Activated naive CD8-positive, alpha-beta T cell treated with anti-CD3 and anti-CD28 coated beads for 36 hours (primary cell): ENCODE data around the gene ATG4B. TPM values are rescaled to one million over a fixed set of nuclear protein-coding genes. Genes with fewer than 3 reads are reported as not detected.
A peak's percentile ranks its signal among the peaks of the same experiment; 100 is the strongest.

Experiments used
- DNase-seq: peaks from one replicate; pipeline ENCODE4 v3.0.0; 2021
- H3K27ac Mint-ChIP-seq: one replicate; pipeline ENCODE4 v1.8.0; 2022; ENCODE audit warnings: mild to moderate bottlenecking, moderate library complexity, mixed read lengths
- H3K27me3 Mint-ChIP-seq: one replicate; pipeline ENCODE4 v1.8.0; 2022; ENCODE audit warnings: mild to moderate bottlenecking, mixed read lengths
- H3K36me3 Mint-ChIP-seq: one replicate; pipeline ENCODE4 v1.8.0; 2021; ENCODE audit warnings: mild to moderate bottlenecking, mixed read lengths
- H3K4me1 Mint-ChIP-seq: one replicate; pipeline ENCODE4 v1.8.0; 2021; ENCODE audit warnings: mixed read lengths
- H3K4me3 Mint-ChIP-seq: one replicate; pipeline ENCODE4 v1.8.0; 2022; ENCODE audit warnings: mild to moderate bottlenecking, moderate library complexity, mixed read lengths
- H3K9me3 Mint-ChIP-seq: one replicate; pipeline ENCODE4 v1.8.0; 2022; ENCODE audit warnings: mixed read lengths
- total RNA-seq, 2 experiments: library from RNA; stranded (reverse); gene quantifications; one replicate each; pipeline ENCODE4 v1.2.3, GENCODE V29; 2021

Gene ATG4B
- total RNA-seq, 2 experiments from 2014 or later = 72.5 to 73.8 TPM

- Mint-ChIP-seq H3K4me1 (peaks cover 31% of the 10 kb centered on the region), H3K27ac (peak overlapping the region; percentile 83), H3K4me3 (no peak overlapping the region), H3K36me3 (peaks cover 41% of the 10 kb centered on the region), H3K27me3 (no peaks in the 10 kb centered on the region), H3K9me3 (peaks cover 8% of the 10 kb centered on the region)
- DNase-seq = no peak
Observed at GRCh38 chr2:241619597-241620418, 17.7 kb upstream of the ATG4B start.

GRCh38 chr2:241620419-241620769, 17.1 kb upstream of the ATG4B start:
- H3K36me3 Mint-ChIP-seq = peaks cover 41% of the 10 kb centered on the region
- peaks cover 31% of the 10 kb centered on the region for H3K4me1 Mint-ChIP-seq
- DNase-seq = peak; percentile 59
- no peak overlapping the region for H3K4me3 Mint-ChIP-seq
- peaks cover 8% of the 10 kb centered on the region for H3K9me3 Mint-ChIP-seq
- H3K27me3 Mint-ChIP-seq = no peaks in the 10 kb centered on the region
- H3K27ac Mint-ChIP-seq = peak overlapping the region; percentile 83

DNA sequence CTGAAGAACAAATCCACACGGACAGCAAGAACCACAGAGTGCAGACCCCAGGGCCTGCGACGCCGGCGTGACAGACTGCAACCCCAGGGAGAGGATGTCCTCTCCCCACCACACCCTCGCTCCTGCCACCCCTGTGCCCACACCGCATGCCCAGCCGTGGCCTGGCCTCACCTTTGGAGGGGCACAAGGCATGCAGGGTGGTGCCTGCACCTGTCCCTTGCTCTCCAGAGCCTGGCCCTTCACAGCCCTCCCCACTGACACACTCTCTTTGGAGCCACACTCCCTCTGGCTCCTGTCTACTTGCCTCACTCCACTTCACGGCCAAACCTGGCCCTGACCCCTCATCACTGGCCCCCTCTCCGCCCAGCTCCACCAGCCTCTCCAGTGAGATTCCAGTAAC, 9.8 kb upstream of the ATG4B start:
- no peak overlapping the region for H3K4me3 Mint-ChIP-seq
- no peak for DNase-seq
- H3K36me3 Mint-ChIP-seq = peaks cover 14% of the 10 kb centered on the region
- no peaks in the 10 kb centered on the region for H3K9me3 Mint-ChIP-seq
- H3K27ac Mint-ChIP-seq = no peak overlapping the region
- no peaks in the 10 kb centered on the region for H3K27me3 Mint-ChIP-seq
- peaks cover 9% of the 10 kb centered on the region for H3K4me1 Mint-ChIP-seq

DNA sequence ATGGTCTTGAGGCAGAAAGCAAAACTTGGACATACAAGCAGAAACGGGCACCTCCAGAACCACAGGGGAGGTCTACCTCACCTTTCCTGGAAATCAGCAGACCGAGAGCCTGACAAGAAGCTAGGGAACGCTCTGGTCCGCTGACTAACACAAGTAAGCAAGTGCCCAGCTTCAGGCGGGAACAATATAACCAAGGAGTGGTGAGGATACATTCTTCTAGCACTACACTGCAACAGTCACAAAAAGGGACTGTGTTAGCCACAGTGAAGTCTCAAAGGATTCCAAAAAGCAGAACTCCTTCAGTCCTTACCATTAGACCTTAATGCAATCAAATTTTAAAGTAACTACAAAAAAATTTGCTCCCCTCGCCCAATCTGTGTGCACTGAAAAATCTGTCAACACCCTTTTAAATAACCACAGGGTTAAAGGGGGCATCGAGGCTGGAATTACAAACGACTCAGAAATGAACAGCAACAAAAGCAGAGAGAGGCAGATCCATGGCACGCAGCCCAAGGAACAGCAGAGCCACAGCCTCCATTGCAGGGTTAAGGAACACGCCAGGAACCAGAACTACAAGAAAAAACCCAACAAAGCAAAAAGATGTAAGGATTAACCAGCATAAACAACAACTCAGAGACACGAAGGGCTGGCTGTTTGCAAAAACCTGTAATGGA, 7.6 kb upstream of the ATG4B start:
- H3K4me3 Mint-ChIP-seq = no peak overlapping the region
- peaks cover 12% of the 10 kb centered on the region for H3K4me1 Mint-ChIP-seq
- no peak overlapping the region for H3K27ac Mint-ChIP-seq
- no peaks in the 10 kb centered on the region for H3K27me3 Mint-ChIP-seq
- H3K9me3 Mint-ChIP-seq = no peaks in the 10 kb centered on the region
- H3K36me3 Mint-ChIP-seq = peaks cover 14% of the 10 kb centered on the region
- no peak for DNase-seq

DNA sequence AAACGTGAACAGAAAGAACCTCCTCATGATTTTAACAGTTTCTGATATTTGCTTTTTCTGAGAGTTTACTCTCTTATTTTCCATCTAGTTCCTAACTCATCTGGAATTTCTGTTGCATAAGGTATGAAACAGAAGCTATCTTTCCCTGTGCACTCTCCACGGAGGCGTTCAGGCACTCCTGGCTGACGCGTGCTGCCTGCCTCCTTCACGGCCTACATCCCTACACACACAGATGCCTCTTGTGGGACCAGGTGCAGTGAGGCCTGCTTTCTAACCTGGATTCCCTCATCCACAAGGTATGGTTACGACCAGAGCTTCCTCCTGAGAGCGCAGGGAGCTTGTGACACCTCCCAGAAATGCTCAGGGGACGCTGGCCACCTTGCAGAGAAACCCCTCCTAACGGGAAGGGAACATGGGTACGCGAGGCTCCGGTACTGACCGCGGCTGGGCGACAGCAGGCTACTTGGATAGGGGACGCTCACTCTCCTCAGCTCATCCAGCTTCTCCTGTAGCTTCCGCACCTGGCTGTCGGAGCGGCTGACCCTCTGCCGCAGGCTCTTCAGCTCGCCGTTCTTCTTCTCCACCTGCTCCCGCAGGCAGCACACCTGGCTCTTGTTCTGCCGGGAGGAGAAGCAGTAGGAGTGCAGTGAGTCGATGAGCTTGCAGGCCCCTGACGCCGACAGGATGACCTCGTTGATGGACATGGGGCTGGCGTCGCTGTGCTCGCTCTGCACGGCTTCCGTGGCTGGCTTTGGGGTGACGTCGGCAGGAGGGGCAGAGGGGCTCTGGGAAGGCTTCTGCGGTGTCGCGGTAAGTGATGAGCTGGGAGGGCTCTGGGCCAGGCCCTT, 4.8 kb upstream of the ATG4B start:
- no peak overlapping the region for H3K27ac Mint-ChIP-seq
- no peak for DNase-seq
- H3K27me3 Mint-ChIP-seq = no peaks in the 10 kb centered on the region
- peaks cover 19% of the 10 kb centered on the region for H3K4me1 Mint-ChIP-seq
- H3K36me3 Mint-ChIP-seq = peaks cover 18% of the 10 kb centered on the region
- H3K4me3 Mint-ChIP-seq = no peak overlapping the region
- no peaks in the 10 kb centered on the region for H3K9me3 Mint-ChIP-seq

DNA sequence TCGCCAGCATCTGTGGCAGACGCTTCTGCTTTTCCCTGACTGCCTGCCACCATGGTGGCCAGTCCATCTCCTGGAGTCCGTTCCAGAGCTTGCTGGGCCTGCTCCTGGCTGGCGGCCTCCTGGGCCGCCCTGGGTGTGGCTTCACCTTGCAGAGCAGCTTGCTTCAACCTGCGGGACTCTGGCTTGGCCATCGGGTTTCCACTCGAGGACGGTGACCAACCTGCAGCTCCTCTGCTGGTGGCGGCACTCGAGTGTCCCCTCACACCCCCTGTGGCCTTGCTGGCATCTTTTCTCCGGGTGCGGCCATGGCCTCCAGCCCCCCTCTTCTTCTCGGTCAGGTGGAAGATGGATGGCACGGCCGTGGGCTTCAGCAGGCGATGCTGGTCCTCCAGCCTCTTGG, 3.9 kb upstream of the ATG4B start:
- Mint-ChIP-seq H3K4me3 (no peak overlapping the region), H3K27ac (no peak overlapping the region), H3K4me1 (peaks cover 19% of the 10 kb centered on the region), H3K27me3 (no peaks in the 10 kb centered on the region), H3K9me3 (no peaks in the 10 kb centered on the region), H3K36me3 (peaks cover 17% of the 10 kb centered on the region)
- no peak for DNase-seq

GRCh38 chr2:241635756-241636155, 1.7 kb upstream of the ATG4B start:
- H3K27me3 Mint-ChIP-seq = no peaks in the 10 kb centered on the region
- peak overlapping the region; percentile 76 for H3K27ac Mint-ChIP-seq
- DNase-seq = no peak
- peak overlapping the region; percentile 85 for H3K4me3 Mint-ChIP-seq
- peaks cover 35% of the 10 kb centered on the region for H3K36me3 Mint-ChIP-seq
- H3K9me3 Mint-ChIP-seq = no peaks in the 10 kb centered on the region
- peaks cover 35% of the 10 kb centered on the region for H3K4me1 Mint-ChIP-seq

GRCh38 chr2:241636182-241637017, 1.1 kb upstream of the ATG4B start:
- Mint-ChIP-seq H3K27me3 (no peaks in the 10 kb centered on the region), H3K36me3 (peaks cover 37% of the 10 kb centered on the region), H3K27ac (peak overlapping the region; percentile 76), H3K4me1 (peaks cover 40% of the 10 kb centered on the region), H3K4me3 (peak overlapping the region; percentile 85), H3K9me3 (no peaks in the 10 kb centered on the region)
- peak; percentile 60 for DNase-seq

DNA sequence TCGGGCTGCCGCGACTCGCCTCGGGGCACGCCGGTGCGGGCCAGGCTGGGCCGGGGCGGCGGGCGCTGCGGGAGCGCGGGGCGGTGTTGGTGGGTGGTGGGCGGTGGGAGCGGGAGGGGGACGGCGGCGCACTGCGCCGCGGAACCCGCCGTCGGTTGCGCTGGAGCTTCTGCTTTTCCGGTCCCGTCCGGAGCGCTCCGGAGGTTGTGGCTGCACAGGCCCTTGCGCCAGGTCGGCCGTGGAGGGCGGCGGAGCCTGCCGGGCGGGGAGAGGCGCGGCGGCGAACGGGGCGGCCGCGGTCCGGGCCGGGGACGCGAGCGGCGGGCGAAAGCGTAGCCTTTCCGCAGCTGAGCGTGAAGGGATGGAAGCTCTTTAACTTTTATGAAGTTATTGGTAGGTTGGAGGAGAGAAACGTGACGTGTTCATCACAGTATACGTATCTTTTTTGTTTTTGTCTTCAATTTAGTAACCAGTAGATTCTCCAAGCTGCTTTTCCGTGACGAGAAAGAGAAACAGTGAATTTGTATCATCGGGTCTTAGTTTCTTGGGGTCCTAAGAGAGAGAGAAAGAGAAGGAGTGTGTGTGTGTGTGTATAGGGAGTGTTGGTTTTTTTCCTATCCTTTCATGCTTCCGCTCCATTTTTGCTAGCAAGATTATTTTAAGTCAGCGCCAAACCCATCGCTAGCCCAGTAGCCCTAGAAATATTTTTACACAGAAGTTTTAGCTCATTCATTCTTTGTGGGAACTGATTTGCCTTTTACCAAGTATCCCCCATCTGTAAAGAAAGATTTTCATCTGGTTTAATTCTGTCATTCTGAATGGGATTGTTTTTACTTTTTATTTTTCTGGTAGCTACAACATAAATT, 535 bp downstream of the ATG4B start:
- peak overlapping the region; percentile 88 for H3K27ac Mint-ChIP-seq
- H3K9me3 Mint-ChIP-seq = no peaks in the 10 kb centered on the region
- H3K4me3 Mint-ChIP-seq = peak overlapping the region; percentile 91
- peaks cover 47% of the 10 kb centered on the region for H3K4me1 Mint-ChIP-seq
- no peaks in the 10 kb centered on the region for H3K27me3 Mint-ChIP-seq
- peaks cover 32% of the 10 kb centered on the region for H3K36me3 Mint-ChIP-seq
- no peak for DNase-seq

- H3K4me1 Mint-ChIP-seq = peaks cover 50% of the 10 kb centered on the region
- H3K27me3 Mint-ChIP-seq = no peaks in the 10 kb centered on the region
- no peak for DNase-seq
- peak overlapping the region; percentile 91 for H3K4me3 Mint-ChIP-seq
- no peaks in the 10 kb centered on the region for H3K9me3 Mint-ChIP-seq
- peaks cover 32% of the 10 kb centered on the region for H3K36me3 Mint-ChIP-seq
- no peak overlapping the region for H3K27ac Mint-ChIP-seq
Observed at GRCh38 chr2:241638940-241639339, 1.4 kb downstream of the ATG4B start.

- no peak for DNase-seq
- Mint-ChIP-seq H3K27ac (peak overlapping the region; percentile 18), H3K27me3 (no peaks in the 10 kb centered on the region), H3K36me3 (peaks cover 32% of the 10 kb centered on the region), H3K4me3 (no peak overlapping the region), H3K9me3 (no peaks in the 10 kb centered on the region), H3K4me1 (peaks cover 52% of the 10 kb centered on the region)
Observed at GRCh38 chr2:241639385-241639784, 1.9 kb downstream of the ATG4B start.

DNA sequence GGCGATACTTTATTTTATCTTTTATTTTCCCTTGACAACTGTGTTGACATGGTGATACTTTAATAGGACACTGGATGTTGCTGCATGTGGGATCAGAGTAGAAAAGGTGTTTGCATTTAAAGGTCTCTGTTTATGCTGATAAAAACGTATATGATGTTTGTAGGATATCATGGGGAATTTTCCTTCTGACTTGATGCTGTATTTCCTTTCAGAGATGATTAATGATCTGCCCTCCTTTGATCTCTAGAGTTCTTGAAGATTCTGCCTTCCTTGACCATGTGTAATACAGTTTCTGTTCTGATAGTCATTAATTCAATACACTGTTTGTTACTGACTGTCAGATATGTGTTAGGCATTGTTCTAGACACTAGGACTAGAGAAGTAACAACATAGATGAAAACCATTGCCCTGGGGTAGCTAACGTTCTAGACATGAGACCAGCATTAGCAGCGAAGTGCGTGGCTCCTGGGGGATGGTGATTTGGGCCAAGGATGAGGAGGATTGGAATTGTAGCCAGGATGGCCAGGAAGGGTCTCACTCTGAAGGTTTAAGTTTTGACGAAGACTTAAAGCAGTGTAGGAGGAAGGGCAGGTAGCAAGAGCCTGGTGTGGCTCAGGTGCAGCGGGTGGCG, 2.8 kb downstream of the ATG4B start:
- Mint-ChIP-seq H3K4me1 (peaks cover 46% of the 10 kb centered on the region), H3K27me3 (no peaks in the 10 kb centered on the region), H3K4me3 (peak overlapping the region; percentile 19), H3K9me3 (no peaks in the 10 kb centered on the region), H3K36me3 (peaks cover 32% of the 10 kb centered on the region), H3K27ac (peak overlapping the region; percentile 57)
- DNase-seq = no peak

GRCh38 chr2:241641631-241642030, 4.1 kb downstream of the ATG4B start:
- peaks cover 28% of the 10 kb centered on the region for H3K36me3 Mint-ChIP-seq
- no peak overlapping the region for H3K4me3 Mint-ChIP-seq
- H3K27ac Mint-ChIP-seq = no peak overlapping the region

More at GRCh38 chr2:241641631-241642030, 4.1 kb downstream of the ATG4B start:
- H3K27me3 Mint-ChIP-seq = no peaks in the 10 kb centered on the region
- no peak for DNase-seq
- H3K4me1 Mint-ChIP-seq = peaks cover 42% of the 10 kb centered on the region
- no peaks in the 10 kb centered on the region for H3K9me3 Mint-ChIP-seq
